Pons (tissue), 1 donor: Measurements from ENCODE around the gene OTUD3.
A peak's percentile ranks its signal among the peaks of the same experiment; 100 is the strongest.
"Not testable (repeated sequence)": the region's sequence is repeated elsewhere in the genome, so short reads cannot be mapped to it uniquely, and the experiment has no call there.

ENCODE experiments used
- DNase-seq: peaks from one replicate; pipeline ENCODE4 v3.0.0-alpha.2; 2016; ENCODE audit warnings: low spot score

Gene OTUD3, protein sequence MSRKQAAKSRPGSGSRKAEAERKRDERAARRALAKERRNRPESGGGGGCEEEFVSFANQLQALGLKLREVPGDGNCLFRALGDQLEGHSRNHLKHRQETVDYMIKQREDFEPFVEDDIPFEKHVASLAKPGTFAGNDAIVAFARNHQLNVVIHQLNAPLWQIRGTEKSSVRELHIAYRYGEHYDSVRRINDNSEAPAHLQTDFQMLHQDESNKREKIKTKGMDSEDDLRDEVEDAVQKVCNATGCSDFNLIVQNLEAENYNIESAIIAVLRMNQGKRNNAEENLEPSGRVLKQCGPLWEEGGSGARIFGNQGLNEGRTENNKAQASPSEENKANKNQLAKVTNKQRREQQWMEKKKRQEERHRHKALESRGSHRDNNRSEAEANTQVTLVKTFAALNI

DNA sequence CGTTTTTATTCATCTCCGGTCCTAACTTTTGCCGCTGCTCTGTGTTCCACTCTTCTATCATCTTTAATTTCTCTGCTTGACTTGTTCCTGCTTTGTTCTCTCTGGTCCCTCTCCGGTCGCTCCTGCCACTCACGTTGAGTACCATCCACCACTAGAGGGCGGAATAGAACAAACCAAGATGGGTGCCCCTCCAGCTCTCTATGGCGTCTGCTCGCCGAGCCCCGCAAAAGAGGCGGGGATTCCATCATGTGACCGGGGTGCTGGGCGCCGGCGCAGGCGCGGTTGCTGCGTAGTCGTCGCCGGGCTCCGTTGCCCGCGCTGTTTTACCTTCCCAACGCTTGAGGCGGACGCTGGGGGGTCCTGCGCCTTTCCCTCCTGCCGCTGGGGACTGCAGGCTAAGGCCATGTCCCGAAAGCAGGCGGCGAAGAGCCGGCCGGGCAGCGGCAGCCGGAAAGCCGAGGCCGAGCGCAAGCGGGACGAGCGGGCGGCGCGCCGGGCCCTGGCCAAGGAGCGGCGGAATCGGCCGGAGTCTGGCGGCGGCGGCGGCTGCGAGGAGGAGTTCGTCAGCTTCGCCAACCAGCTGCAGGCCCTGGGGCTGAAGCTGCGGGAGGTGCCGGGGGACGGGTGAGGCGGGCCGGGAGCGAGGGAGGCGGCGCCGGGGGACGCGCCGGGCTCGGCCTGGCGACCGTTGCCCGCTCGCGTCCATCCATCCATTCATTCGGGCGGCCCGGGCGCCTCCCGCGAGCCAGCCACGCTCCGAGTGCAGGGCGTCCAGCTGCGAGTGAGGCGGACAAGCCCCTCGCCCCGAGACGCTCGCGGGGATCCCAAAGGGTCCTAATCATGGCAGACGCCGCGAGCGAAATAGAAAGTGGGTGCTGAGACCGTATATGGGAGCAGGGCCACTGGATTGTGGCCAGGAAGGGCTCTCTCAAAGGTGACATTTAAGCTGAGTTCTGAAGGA lies at the start of gene OTUD3:
TSS of gene OTUD3 (plus strand) at position 285 of the 961 bp plus-strand sequence. CDS start at position 404, 119 bp downstream.
- DNase-seq, result peak; percentile 99

DNA sequence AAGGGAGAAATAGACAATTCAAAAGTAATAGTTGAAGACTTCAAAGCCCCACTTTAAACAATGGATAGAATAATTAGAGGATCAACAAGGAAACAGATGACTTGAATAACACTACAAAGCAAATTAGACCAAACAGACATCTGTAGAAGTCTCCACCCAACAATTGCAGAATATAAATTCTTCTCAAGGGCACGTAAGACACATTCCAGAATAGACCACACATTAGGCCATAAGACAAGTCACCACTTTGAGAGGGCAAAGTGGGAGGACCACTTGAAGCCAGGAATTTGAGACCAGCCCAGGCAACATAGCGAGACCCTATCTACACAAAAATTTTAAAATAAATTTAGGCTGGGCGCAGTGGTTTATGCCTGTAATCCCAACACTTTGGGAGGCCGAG lies 46.6 kb upstream of the OTUD3 start:
- DNase-seq, result no peak

DNA sequence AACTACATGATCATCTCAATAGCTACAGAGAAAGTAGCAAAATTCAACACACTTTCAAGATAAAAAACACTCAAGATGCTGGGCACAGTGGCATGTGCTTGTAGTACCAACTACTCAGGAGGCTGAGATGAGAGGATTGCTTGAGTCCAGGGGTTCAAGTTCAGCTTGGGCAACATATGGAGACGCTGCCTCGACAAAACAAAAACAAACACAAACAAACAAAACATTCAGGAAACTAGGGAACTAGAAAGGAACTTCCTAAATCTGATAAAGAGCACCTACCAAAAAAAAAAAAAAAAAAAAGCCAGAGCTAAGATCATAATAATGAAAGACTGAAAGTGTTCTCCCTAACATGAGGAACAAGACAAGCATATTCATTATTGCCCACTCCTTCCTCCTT lies 44.3 kb upstream of the OTUD3 start:
- DNase-seq, result no peak

DNA sequence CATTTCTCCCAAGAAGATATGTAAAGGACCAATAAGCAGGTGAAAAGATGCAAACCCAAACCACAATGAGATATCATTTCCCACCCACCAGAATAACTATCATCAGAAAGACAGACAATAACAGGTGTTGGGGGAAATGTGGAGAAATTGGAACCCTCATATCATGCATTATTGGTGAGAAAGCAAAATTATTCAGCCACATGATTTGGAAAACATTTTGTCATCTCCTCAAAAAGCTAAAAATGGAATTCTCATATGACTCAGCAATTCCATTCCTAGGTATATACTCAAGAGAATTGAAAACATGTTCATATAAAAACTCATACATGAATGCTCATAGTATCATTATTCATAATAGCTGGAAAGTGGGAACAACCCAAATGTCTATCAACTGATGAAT lies 42.0 kb upstream of the OTUD3 start:
- no peak for DNase-seq

DNA sequence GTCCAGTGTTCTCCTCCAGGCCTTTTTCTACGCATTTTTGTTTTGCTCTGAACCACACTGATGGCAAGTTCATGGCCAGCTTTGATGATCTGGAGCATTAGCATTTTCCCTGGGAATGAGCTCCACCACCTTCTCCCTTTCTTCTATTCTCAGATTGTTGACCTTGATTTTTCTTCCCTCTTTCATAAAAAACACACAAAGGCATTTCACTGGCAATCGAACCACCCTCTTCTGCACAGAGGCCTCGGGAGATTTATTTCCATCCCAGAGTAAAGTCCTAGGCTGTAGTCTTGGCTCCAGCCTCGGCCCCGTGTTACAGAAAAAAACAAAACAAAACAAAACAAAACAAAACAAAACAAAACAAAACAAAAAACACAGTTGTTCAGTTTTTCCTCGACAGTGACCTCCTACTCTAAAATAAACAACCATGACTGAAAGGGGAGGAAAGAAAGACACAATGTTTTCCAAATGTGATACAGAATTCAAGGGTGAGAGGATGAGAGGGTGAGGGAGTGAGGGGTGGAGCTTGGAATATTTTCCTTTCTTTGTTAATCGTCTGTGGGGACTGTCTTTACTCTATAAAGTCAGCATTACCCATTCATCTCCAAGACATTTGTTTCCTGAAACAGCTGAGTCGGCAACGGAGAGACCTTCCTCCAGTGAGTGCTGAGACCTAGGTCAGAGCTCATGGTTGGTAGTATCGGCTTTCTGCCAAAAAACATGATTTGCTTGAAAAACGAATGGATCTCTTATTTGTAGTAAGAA lies 37.3 kb upstream of the OTUD3 start:
- no peak for DNase-seq

DNA sequence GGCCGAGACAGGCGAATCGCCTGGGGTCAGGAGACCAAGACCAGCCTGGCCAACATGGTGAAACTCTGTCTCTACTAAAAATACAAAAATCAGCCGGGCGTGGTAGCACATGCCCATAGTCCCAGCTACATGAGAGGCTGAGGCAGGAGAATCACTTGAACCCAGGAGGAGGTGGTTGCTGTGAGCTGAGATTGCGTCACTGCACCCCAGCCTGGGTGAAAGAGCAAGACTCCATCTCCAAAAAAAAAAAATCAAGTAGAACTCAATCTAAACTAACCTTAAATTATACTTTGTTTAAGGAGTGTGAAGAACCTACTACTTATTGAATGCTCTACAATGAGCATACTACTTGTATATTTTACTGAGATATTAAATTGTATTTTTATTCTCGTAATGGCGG lies 36.6 kb upstream of the OTUD3 start:
- no peak for DNase-seq

DNA sequence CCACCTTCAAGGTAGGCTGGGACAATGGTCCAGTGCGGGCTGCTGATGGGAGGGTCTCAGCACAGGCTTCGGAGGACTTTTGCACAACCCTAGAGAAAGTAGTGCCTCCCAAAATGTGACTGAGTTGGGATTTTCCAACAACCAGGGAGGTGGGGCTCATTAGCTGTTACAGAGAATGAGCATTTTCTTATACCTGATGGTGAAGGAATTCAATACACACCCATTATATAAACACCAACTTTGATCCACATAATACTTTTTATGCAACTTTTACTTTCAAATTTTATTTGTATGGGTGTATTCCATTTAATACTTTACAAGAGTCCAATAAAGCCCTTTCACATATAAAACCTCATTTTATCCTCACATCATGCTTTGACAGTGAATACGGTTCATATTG lies 35.9 kb upstream of the OTUD3 start:
- no peak for DNase-seq

DNA sequence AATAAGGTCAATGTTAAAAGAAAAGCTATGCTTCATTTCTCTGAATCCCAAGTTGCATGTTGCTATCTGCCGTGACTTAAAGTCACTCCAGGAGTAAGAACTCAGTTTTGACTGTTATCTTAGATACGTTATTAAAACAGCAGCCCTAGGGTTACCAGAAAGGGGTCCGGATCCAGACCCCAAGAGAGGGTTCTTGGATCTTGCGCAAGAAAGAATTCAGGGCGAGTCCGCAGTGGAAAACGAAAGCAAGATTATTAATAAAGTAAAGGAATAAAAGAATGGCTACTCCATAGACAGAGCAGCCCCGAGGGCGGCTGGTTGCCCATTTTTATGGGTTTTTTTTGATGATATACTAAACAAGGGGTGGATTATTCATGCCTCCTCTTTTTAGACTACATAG lies 34.9 kb upstream of the OTUD3 start:
- not testable (repeated sequence) for DNase-seq

DNA sequence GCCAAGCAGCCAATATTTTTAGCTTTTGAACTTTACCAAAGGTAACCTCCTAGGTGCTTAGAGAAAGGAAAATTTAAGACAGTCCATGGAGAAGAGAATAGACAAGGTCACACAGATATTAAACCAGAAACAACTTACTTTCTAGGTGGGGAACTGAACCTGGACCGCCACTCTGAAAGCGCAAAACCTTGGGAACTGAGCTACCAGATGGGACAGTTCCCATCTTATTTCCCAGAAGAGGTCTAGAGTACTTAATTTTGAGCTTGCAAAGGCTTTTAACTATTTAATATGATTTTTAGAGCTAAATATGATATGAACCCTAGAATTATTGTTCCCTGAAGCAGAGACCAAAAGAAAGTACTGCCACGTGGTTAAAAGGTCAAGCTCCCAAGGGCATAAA lies 32.9 kb upstream of the OTUD3 start:
- DNase-seq, result not testable (repeated sequence)

DNA sequence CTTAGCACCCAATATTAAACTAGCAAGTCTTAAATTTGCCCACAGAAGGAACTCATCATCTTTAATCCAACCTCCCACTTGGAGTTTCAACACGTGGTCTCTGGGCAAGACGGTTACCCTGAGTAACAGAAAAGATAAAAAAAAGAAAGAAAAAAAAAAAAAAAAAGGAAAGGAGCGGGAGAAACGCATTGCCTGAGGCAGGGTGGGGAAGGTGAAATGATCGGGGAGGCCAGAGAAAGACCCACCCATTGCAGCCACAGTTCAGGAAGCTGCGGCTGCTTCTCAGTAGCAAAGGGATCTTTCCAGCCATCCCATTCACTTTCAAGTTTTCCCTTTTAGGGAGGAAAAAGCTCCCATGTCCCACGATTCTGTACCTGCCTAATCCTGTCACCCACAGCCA lies 32.0 kb upstream of the OTUD3 start:
- DNase-seq, result no peak

DNA sequence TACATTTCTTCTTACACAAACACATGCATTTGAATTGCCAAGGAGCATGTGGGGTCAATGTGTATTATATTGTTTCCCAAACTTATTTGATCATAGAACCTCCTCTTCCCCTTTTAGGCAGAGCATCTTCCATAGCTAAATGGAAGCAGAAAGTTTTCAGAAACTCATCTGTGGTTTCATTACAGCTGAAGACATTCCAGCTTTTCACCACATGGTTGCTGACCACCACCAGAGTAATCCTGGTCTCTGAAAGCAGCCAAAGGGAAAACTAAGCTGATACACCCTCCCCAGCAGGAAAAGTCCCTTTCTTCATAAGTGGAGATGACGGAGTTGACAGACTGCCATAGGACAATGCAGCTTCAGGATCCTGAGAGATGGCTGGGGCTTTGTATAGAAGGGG lies 30.2 kb upstream of the OTUD3 start:
- DNase-seq, result no peak

DNA sequence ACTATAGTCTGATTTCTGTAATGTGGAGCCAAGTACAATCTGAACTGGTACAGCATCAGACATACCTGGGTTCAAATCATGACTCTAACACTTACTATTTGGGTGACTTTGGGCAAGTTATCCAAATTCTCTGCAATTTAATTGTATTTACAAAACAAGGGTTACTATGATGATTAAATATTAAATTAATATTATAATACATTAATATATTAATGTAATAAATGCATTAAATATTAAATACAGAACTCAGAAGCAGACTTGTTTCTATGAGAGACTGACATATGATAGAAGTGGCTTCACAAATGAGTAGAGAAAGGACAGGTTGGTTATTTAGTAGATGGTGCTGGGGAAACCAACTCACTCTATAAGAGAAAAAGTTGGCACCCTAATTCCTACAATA lies 27.3 kb upstream of the OTUD3 start:
- no peak for DNase-seq

DNA sequence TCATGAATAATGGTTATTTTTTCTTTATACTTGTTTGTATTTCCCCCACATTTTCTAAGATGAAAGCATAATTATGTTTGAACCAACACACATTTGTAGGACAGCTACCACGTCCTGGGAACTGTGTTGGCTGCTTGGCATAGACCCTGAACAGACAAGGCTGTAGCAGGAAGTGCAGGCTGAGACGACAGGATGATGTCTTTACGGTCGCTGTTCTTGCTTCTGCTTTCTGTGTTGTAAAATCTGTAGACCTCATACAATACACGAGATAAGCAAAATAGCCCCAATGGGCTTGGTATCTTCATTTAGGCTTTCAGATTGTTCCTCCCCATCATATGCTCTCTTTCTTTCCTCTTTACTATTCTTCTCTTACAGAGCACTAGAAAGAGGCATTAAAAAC lies 23.3 kb upstream of the OTUD3 start:
- DNase-seq, result no peak

DNA sequence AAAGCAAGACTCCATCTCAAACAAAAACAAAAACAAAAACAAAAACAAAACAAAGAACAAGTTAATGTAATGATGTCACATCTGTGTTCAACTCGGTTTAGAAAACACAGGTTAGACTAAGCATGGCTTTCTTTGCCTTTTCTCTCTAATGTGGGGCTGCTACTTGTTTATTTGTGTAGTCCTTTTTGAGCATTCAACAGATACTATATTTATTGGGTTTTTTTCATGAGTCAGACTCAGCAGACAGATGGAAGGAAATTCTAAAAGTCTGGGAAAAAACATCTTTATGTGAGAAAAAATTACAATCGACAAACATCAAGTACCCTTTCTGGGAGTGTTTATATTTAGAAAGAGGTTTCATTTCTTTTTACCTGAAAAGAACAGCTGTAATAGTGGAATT lies 22.3 kb upstream of the OTUD3 start:
- no peak for DNase-seq

DNA sequence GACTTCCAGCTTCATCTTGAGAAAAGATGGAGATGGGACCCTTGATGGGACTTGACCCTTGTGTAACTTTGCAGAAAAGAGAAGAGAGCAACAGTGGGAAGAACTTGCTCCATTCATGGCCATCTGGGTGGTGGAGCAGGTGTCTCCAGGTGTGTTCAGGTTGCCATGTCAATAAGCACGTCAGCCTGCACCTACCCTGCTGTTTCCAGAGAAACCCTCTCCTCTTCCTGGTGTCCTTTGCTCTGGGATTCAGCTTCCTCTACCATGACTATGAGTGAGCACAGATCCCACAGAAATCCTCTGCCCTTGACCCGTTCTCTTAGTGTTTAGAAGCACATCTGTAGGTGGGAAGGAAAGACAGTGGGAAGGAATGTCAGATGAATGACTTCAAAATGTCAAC lies 21.8 kb upstream of the OTUD3 start:
- no peak for DNase-seq

DNA sequence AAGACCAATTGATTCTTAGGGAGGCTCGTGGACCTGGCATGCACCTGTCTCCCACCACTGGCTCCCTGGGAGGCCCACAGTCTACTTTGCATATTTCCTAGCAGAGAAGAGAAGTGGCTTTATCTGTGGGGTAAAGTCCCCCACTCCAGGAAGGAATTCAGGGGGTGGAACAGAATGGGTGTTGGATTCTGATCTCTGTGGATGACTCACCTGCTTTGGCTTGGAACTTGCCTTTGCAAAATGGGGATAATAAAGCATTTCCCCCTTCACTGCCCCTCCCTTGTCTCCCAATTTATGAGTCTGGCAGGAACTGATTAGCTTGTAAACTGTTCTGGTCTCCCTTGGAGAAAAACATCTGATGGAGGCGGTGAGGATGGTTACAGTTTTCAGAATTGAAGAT lies 21.2 kb upstream of the OTUD3 start:
- DNase-seq, result no peak

DNA sequence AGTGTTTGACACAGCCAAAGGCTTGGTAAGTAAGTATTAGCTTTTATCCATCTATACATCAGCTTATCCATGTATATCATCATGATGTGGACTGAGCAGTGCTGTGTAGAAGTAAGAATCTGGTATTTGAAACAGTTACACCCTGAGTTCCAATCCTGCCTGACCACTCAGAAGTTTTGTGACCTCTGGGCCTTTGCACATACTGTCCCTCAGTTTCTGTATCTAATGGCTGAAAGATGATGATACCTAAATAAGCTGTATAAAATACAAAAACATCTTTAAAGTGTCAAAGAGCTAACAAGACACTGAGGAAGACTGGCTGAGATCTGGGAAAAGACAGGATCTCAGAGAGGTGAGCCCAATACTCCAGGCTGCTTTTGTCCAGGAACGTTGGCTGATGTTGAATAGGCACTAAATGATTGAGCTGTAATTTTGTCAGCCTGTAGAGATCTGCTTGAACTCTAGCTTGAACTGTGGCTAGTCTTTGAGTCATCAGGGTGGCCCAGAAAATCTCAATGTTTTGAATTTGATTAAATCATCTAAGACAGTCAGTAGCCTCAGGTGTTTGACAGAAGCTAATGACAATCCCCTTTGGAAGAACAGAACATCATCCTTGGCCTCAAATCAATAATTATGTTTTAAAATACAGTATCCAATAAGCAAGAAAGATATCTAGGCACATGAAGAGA lies 20.2 kb upstream of the OTUD3 start:
- no peak for DNase-seq

DNA sequence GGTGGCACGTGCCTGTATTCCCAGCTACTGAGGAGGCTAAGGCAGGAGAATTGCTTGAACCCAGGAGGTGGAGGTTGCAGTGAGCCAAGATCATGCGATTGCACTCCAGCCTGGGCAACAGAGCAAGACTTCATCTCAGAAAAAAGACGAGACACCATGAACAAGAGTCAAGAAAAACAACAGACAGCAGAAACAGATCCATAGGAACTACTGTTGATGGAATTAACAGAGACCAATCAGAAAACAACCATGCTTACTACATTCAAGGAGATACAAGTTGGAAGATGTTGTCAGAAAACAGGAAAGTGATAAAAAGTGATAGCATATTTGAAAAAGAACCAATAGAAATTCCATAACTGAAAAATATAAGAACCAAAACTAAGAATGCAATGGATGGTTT lies 19.3 kb upstream of the OTUD3 start:
- DNase-seq, result no peak

DNA sequence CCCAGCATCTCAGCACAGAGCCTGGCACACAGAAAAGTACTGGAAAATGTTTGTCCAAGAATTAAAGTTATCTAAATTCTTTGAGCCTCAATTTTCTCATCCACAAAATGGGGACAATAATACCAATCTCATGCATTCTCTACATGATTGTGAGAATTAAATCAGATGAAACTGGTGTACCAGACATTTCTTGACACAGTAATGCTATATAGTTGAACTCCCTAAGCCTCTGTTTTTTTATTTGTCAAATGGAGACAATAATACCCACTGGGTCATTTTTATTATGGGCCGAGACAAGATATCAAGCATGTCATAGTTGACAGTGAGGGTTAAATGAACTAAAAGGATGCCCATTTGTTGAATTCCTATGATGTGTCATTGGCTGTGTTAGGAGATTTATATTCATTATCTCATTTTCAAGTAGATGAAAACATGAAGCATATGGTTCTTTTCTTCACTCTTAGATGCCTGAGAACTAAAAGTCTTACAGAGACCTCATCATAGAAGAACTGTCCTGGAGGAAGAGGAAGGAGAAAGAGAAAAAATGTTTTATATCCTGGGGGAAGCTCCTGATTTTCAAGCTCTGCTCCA lies 17.5 kb upstream of the OTUD3 start:
- no peak for DNase-seq

DNA sequence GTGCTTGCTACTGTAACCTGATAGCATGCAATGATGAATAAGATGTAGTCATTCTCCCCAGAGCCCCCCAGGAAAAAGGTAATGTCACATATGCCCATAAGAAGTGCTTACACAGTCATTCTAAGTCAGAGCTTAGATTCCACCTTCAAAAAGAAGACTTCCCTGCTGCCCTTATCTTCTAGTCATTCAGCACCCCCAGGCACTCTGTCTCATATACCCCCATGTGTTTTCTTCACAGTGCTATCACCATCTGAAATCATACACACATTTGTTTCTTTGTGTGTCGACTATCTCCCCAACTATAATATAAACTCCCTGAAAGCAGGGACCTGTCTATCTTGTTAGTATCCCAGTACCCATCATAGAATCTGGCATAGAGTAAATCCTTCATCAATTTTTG lies 16.2 kb upstream of the OTUD3 start:
- no peak for DNase-seq

DNA sequence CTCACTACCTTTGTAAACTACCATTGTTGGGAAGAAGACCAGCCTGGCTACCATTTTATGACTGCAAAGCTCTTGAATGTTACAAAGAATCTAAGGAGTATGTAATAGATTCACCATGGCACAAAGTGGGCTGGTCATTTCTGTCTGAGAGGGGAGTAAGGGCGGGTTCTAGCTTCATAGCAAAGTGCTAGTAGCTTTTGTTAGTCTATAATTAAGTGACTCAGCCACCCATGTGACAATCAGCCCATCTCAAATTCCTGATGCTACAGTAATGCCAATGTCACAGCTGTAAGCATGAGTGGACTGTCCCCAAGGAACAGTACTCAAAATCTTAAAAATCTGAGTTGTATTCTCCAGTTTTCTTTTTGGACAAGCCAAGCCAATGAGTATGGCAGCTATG lies 15.4 kb upstream of the OTUD3 start:
- no peak for DNase-seq
